ENCODE measurements around the gene TSPAN17.
A peak's percentile ranks its signal among the peaks of the same experiment; 100 is the strongest.
"Not testable (repeated sequence)": the region's sequence is repeated elsewhere in the genome, so short reads cannot be mapped to it uniquely, and the experiment has no call there.

The TSPAN17 gene, protein sequence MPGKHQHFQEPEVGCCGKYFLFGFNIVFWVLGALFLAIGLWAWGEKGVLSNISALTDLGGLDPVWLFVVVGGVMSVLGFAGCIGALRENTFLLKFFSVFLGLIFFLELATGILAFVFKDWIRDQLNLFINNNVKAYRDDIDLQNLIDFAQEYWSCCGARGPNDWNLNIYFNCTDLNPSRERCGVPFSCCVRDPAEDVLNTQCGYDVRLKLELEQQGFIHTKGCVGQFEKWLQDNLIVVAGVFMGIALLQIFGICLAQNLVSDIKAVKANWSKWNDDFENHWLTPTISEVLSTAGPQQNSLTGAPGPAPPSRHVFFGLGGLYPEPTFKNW

DNA sequence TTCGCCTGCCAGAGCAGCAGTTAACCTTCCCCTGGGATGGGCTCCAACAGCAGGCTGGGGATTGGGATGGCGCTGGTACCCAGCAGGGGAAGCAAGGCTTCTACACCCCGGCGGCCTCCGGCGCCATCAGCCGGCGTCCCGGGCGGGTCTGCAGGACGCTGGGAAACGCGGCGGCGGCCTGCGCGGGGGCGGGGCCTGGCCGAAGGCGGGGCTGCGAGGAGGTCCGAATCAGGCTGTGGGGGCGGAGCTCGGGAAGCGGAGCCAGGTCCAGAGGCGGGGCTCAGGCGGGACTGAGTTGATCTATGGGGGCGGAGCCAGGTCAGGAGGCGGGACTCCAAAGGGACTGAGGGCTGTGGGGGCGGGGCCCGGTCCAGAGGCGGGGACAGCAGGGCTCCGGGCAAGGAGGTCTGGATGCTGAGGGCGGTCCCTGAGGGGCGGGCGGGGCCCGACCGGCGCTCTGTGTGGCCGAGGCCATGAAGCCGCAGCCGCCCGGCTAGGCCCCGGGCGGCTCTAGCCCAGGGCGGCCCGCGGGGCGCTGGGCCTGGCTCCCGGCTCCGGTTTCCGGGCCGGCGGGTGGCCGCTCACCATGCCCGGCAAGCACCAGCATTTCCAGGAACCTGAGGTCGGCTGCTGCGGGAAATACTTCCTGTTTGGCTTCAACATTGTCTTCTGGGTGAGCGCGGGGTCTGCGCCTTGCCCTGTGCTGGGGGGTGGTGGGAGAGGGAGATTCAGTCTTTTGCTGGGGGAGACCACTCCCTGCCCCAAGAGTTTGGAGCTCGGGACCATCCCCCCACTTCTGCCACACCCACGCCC is at the start of gene TSPAN17:
TSS of gene TSPAN17 (plus strand) at position 455 of the 813 bp plus-strand sequence. CDS start at position 587, 132 bp downstream.
- DNase-seq, result peak; percentile 99

DNA sequence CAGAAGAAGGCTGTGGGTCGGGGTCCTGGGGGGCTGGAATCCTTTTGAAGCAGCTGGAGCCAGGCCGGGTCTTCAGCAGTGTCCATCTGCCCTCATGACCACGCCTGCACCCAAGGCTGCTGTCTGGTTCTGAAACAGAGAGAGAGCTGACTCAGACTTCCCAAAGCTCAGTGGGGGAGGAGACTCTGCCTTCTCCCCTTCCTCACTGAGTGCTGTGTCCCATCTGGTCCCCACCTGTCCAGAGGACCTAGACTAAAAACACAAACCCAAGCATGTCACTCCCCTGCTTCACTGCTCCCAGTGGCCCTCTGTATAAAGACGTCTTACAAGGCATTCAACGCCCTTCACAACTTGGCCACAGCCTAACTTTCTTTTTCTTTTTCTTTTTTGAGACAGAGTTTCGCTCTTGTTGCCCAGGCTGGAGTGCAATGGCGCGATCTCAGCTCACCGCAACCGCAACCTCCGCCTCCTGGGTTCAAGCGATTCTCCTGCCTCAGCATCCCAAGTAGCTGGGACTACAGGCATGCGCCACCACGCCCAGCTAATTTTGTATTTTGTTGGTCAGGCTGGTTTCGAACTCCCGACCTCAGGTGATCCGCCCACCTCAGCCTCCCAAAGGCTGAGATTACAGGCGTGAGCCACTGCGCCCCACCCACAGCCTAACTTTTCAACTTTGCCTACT is 47.4 kb upstream of the TSPAN17 start:
- not testable (repeated sequence) for DNase-seq

DNA sequence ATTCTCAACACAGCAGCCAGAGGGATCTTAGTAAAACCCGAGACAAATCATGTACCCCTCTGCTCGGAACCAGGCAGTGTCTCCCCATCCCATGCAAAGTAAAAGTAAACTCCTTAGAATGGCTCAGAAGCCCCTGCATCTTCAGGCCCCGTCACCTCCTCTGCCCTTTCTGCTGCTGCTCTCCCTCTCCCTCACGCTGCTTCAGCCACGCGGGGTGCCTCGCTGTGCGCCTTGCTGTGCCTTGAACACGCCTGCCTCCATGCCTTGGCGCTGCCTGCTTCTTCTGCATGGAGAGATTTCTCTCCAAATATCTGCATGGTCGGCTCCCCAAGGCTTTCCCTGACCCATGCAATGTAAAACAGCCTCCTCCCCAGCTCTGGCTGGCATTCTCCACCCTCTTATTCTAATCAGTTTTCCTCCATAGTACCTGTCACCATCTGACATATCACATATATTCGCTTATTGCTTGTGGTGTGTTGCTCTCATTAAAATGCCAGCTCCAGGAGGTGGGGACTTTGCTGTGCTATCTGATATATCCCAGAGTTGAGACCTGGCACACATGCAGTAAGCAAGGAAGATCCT is 45.3 kb upstream of the TSPAN17 start:
- no peak for DNase-seq

DNA sequence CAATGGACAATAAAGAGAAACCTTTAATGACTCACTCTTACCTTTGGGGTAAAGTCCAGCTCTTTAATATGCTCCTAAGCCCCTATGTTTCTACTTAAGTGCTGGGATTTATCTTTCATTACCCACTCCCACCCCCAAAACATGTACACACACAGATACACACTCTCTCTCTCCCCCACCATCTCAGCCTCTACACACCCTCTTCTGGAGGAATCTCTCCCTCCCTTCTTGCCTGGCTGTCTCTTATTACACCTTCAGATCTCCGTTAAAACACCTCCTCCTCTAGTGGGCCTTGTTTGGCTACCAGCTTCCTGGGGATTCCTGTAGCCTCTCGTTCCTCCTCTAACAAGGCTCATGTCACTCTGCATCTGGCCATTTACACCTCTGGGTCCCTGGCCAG is 44.2 kb upstream of the TSPAN17 start:
- no peak for DNase-seq

DNA sequence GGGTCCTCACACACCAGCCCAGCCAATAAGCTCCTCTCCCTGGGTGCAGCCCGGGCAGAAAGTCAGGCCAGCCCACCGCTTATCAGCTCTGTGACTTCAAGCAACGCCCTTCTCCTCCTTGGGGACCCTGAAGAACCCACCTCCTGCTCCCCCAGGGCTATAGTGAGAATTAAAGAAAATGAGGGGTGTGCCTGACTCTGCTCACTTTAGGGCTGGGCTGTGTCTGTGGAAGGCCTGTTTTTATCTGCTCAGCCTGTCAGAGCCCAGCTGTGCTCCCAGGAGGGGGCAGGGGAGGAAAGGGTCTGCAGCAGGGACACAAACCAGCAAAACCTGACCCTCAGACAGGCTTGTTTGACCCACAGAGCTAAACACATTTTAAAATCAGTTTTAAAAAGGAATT is 41.3 kb upstream of the TSPAN17 start:
- no peak for DNase-seq

DNA sequence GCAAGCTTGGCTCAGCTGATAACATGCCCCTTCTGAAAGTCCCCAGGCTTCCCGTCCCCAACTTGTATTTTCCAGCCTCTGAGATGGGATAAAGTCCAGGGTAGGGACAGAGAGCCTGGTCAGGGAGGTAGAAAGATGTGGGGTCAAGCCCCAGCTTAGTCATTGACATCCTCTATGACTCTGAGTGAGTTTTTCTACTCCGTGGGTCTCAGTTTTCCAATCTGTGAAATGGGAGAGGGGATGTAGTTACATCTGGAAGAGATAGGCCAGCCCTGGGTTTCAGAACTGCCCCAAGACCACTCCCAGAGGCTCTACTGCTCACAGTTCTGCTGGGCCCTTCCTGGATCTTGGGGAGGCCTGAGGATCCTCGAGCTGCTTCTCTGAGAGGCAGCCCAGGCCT is 40.4 kb upstream of the TSPAN17 start:
- no peak for DNase-seq

DNA sequence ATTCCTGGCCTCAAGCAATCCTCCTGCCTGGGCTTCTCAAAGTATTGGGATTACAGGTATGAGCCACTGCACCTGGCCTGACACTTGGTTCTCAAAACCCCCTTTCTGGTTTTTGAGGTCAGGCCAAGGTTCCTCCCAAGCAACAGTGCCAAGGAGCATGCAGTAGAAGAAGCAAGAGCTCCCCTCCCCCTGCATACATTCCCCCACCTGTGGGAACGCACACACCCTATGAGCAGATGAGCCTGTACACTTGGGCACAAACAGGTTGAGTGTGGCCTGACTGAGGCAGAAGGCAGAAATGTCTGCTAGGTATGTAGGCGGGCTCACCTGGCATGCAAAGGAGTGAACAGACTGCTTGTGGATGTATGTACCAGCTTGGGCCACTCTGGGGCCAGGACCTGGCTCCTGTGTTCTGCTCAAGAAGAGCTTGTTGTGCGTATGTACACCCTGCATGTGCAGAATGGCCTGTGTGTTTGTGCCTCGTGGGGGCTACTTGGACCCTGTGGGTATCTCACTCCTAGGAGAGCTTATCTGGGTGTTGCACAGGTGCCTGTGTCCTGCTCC is 39.1 kb upstream of the TSPAN17 start:
- no peak for DNase-seq

DNA sequence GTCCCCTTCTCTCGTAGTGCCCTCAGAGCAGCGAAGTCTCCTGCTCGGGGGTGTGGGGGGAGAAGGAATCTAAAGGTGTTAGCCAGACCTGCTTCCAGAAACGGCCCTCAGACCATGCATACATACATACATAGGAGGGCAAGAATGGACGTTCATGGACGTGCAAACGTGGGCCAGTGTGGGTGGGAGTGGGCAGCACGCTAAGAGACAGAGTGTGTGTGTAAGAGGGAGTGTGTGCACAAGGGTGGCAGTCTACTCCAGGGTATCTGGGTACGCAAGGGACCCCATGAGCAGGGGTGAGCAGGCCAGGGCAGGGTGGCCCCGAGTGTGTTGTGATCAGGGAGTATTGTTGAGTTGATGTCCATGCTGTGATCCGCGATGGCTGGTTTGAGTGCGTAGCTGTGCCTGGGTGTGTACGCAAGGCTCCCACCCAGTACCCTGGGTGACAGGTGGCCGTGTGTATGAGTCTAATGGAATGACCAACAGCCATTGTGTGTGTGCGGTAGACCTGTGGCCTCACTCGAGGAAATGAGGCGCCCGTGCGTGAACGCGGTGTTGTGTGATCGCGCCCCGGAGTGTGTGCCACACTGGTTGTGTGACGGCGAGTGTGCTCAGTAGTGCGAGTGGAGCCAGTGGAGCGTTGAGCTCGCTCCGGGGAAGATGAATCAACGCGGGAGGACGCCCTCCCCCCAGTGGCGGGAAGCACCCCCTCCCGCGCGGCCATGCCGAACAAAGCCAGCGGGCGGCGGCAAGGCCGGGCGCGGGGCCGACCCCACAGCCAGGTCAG is 38.2 kb upstream of the TSPAN17 start:
- no peak for DNase-seq

DNA sequence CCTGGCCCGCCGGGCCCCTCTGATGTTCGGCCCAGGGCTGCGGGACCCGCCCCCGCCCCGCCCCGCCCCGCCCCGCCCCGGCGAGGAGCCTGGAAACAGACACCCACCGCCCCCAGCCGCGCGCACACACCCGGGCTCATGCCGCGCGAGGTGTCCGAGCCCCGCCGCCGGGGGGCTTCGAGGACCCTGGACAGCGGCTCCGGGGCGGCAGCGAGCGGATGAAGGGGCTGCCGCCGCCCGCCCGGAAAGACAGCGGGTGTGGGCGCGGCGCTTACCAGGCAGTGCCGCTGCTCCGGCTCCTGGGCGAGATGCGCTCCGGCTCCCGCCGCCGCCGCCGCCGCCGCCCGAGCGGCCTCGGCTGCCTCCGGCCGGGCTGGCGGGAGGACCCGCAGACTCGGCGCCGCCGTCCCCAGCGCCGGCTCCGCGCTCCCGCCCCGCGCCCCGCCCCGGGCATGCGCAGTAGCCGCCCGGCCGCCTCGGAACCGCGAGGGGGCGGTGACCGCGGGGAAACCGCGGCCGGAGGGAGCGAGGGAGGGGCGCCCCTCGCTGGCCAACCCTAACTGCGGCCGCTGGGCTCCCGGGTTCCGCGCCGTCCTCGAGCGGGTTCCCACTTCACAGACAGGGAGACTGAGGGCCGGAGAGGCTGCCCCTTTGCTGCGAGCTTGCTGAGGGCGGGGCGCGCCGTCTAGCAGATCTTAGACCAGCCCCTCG is 37.4 kb upstream of the TSPAN17 start, which contains the start of gene GPRIN1:
TSS of gene GPRIN1 (minus strand) at position 433 of the 711 bp plus-strand sequence. CDS start 10,322 bp downstream, outside the sequence.
- peak; percentile 35 for DNase-seq

DNA sequence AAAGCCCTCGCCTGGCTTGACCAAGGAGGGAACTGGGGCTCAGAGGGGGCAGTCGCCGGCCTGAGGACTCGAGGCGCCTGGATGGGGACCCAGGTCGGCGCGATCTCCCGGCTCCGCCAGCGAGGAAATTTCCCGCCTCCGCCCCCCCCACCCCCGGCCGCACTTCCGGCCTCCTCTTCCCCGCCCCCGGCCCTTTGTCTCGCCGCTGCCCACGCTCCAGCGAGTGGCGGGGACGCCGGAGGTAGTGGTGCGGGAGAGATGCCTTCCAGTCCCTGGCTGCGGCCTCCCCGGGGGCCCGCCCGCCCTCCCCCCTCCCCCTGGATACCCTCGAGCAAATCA is 36.9 kb upstream of the TSPAN17 start:
- no peak for DNase-seq

DNA sequence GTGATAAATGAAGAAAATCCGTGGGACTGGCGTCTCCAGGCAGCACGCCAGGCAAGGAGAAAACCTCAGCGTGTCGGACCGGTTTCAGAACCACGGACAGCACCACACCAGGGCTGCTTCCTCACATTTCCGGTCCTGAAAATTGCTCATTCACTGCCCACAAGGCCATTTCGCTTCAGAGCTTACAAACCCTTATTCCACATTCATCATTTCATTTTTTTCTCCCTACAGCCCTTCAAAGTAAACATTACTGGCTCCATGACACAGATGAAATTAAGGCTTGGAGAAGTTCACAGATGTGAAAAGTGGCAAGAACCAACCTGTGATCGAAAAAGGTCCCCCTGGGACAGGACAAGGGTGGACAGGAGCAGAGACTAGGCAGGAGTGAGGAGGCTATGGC is 35.8 kb upstream of the TSPAN17 start:
- DNase-seq, result peak; percentile 17

DNA sequence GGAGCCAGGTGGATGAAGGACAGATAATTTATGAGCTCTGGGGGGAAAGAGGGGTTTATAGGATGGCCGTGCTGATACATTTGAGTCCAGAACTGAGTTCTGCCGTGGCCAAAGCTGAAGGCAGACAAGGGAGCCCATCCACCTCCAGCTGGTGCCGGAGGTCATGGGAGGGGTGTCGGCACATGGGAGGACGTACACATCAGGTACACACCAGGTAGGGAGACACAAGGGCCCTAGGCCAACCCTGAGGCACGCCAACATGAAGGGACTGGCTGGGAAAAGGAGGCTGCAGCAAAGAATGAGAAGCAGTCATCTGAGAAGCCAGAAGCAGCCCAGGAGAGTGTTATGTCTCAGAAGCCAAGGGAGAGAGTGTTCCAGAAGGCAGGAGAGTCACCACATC is 35.3 kb upstream of the TSPAN17 start:
- DNase-seq, result no peak

DNA sequence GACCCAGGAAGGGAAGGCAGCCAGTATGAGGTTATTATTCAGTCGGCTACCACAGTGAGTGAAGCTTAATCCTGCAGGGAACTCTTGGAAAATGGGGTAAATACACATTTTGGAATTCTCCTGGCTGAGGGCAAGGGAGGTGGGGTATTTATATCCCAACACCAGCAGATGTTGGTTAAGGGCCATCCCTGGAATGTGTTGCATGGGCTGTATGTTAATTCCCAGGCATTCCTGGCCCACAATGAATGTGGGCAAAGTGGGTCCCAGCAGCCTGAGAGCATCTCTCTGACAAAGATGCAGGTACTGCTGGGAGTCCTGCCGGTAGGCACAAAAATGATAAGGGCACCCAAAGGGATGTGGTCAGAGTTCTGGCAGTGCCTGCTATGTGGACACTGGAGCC is 34.4 kb upstream of the TSPAN17 start:
- DNase-seq, result no peak

DNA sequence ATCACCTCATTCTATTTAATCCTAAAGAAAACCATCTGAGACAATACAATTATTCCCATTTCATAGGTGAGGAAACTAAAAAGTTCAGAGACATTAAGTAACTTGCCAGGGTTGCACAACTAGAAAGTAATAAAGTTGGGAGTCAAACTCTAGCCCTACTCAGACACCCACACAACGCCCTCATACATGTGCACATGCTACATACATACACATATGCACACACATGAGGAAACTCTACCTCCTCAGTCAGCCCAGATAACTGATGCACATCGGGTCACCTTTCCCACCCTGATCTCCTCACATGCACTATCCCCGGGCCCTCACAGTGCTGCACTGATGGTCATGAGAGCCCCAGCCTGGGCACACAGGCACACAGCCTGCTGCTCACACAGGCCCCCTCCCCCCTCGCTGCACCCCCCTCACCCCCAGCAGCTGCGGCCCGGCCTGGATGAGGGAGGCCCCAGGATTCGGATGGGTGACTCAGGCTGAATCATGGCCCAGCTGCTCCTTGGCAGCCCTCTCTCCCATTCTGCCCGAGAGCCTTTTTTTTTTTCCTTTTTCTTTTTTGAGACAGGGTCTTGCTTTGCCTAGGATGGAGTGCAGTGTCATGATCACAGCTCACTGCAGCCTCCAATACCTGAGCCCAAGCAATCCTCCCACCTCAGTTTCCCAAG is 32.3 kb upstream of the TSPAN17 start:
- no peak for DNase-seq

DNA sequence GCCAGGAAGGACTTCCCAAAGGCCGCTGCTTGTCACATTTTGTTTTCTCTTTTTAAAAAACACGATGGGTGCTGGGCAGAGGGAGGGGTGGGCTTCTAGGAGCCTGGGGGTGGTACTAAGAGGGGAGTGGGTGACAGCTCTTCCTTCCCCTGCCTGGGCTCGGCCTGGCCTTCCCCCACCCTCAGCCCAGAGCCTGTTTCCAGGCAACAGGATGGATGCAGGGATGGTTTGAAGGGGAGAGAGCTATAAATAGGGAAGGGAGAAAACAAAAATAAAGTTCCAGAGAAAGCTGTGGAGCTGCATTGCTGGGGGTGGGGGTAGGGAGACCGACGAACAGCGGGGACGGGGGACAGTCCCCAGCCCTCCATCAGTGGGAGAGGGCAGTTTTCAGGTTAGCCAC is 30.8 kb upstream of the TSPAN17 start:
- no peak for DNase-seq

DNA sequence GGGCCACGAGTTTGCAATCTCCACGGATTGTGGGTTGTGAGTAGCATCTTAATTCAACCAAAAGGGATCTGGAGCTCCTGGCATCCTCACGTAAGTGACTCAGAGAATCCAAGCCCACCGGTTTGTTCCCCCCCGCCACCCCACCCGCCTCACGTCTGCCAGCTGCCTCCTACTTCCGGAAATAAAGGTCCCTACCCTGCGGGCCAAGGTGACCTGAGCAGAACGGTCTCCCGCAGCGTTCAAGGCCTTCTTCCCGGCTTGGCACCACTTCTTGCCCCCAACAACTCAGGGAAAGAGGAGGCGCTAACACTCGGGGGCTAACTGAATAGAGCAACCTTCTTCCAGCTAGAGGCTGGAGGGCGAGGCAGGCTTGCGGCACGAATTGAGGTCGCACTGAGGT is 28.5 kb upstream of the TSPAN17 start:
- no peak for DNase-seq

DNA sequence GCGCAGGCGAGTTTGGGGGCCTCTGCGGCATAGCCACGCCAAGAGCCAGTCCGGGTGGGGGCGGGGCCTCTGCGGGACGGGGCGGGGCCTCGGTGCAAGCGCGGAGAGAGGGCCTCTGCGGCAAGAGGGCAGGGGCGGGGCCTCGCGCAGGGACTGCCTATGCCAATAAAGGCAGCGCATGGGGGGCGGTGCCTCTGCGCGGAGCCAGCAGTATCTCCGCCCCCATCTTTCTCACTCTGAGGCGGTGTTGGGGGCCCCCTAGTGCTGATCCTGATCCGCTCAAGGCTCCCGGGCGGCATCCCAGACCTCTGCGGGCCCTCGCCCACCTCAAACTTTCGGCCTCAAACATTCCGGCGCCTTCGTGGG is 28.1 kb upstream of the TSPAN17 start:
- peak; percentile 75 for DNase-seq

DNA sequence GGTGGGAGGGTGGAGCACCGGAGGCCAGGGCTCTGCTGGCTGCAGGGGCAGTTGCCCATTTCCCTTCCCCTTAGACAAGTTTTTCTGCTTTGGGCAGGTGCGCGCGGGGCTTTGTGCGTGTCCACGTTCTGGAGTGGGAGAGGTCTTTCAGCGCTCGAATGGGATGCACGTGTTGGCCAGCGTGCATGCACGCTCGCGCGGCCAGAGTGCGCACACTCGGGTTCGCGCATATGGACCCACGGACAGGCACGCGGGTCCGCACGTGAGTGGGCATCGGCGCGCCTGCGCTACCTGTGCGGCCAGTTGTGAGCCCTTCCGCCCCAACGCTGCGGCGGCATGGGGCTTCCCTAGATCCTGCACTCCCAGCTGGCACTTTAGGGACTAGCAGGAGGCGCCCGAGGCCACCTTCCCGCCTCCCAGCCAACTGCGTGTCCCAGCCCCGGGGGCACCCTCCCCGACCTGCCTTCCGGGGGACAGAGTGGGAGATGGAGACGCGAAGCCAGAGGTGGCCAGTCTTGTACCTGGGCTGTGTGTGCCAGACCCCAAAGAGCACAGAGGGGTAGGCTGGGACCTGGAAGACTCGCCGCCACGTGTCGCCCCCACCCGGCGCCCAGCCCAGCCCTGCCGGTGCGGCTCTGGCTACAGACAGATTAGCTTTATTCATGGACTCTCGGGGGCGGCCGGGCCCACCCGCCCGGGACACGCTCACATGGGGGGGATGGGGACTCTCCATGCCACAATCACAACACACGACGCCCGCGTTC is 27.5 kb upstream of the TSPAN17 start:
- DNase-seq, result no peak

DNA sequence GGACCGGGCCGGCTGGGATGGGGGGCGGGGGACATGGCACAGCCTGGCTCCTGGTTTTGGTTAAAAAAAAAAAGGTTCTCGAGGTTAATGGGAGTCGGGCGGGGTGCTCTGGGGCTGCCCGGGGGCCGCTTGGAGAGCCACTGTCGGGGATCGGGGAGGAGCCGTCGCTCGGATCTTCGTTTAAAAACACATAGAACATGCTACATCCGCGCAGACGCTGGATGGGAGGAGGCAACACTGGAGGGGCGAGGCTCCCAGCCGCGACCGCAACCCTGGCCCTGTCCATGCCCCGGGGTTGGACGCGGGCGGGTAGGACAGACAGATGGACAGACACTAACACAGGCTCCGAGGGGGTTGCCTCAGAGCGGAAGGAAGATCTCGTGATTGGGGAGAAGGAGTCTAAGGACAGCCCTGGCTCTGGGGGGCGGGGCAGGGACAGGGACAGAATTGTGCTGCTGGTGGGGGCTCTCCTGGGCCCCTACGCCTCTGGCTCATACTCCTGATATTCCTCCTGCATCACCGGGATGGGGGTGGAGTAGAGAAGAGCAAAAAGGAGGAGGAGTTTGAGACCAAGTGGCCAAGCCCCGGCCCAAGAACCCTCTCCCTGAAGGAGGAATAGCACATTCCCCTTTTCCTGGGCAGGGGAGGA is 26.8 kb upstream of the TSPAN17 start:
- DNase-seq, result no peak

DNA sequence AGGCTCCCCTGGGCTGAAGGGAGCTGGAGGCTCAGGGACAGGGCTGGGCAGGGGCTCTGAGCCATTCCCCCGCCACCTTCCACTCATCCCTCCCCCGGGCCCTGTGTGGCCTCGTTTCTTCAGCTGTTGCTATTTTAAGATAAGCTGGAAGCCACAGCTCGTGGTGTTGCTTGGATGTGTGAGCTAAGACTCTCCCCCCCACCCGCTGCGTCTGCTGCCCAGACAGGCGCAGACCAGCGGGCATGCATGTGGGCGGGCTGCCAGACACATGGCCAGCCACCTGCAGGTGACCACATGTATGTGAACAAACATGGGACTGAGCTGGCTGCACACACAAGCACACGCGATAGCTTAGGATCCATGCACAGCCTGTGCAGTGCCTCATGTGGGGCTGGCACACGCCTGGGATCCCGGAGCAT is 25.6 kb upstream of the TSPAN17 start:
- no peak for DNase-seq
